Neural progenitor cell (in vitro differentiated cells): ENCODE data around the gene SCN8A. TPM values are rescaled to one million over a fixed set of nuclear protein-coding genes. Genes with fewer than 3 reads are reported as not detected.
"Not testable (repeated sequence)": the region's sequence is repeated elsewhere in the genome, so short reads cannot be mapped to it uniquely, and the experiment has no call there.

Experiments used
- DNase-seq: peaks from one replicate; pipeline ENCODE4 v3.0.0-alpha.2; 2016; ENCODE audit warnings: low spot score
- H2AFZ ChIP-seq: fragments of 200-600 bp; sonication (generic); replicated peaks from 2 replicates; pipeline ENCODE4 v1.6.1; 2016; ENCODE audit warnings: antibody characterized with exemption
- H3F3A ChIP-seq: fragments of 200-600 bp; sonication (generic); 2 replicates; pipeline ENCODE4 v1.6.1; 2016; ENCODE audit warnings: antibody characterized with exemption, low read depth
- H3K27ac ChIP-seq: fragments of 200-600 bp; sonication (generic); 2 replicates; pipeline ENCODE4 v1.5.1; 2016; ENCODE audit warnings: mild to moderate bottlenecking
- H3K27me3 ChIP-seq: fragments of 200-600 bp; sonication (generic); 2 replicates; pipeline ENCODE4 v1.6.1; 2016; ENCODE audit warnings: mild to moderate bottlenecking, moderate library complexity
- H3K36me3 ChIP-seq: fragments of 200-600 bp; sonication (generic); 2 replicates; pipeline ENCODE4 v1.5.1; 2016
- H3K4me1 ChIP-seq: fragments of 200-600 bp; sonication (generic); 2 replicates; pipeline ENCODE4 v1.6.1; 2016; ENCODE audit warnings: mixed run types
- H3K4me2 ChIP-seq: fragments of 200-600 bp; sonication (generic); 2 replicates; pipeline ENCODE4 v1.6.1; 2016
- H3K4me3 ChIP-seq: fragments of 200-600 bp; sonication (generic); 2 replicates; pipeline ENCODE4 v1.5.1; 2016
- H3K79me2 ChIP-seq: fragments of 200-600 bp; sonication (generic); 2 replicates; pipeline ENCODE4 v1.6.1; 2016; ENCODE audit warnings: low read depth
- H3K9ac ChIP-seq: fragments of 200-600 bp; sonication (generic); 2 replicates; pipeline ENCODE4 v1.6.1; 2016
- H3K9me3 ChIP-seq: fragments of 200-600 bp; sonication (generic); 2 replicates; pipeline ENCODE4 v1.5.1; 2016; ENCODE audit warnings: low read depth
- H4K20me1 ChIP-seq: fragments of 200-600 bp; sonication (generic); 2 replicates; pipeline ENCODE4 v1.6.1; 2016; ENCODE audit warnings: low read depth
- H3K27ac Mint-ChIP-seq: 3 replicates; pipeline ENCODE4 v1.8.0; 2021; ENCODE audit warnings: mixed read lengths
- H3K27me3 Mint-ChIP-seq: 2 replicates; pipeline ENCODE4 v1.8.0; 2022; ENCODE audit warnings: low read depth, mild to moderate bottlenecking, inconsistent platforms, moderate library complexity, mixed read lengths; ENCODE audit not compliant: insufficient read depth
- H3K36me3 Mint-ChIP-seq: 3 replicates; pipeline ENCODE4 v1.8.0; 2021; ENCODE audit warnings: mixed read lengths
- H3K4me1 Mint-ChIP-seq: 3 replicates; pipeline ENCODE4 v1.8.0; 2021; ENCODE audit warnings: mixed read lengths
- H3K4me3 Mint-ChIP-seq: 3 replicates; pipeline ENCODE4 v1.8.0; 2021; ENCODE audit warnings: mild to moderate bottlenecking, moderate library complexity, mixed read lengths
- H3K9me3 Mint-ChIP-seq: 3 replicates; pipeline ENCODE4 v1.8.0; 2020; ENCODE audit warnings: mixed read lengths
- EZH2 ChIP-seq: fragments of 200-600 bp; sonication (generic); IDR thresholded peaks from 2 replicates; pipeline ENCODE4 v1.6.1; 2017; ENCODE audit warnings: antibody characterized with exemption, mild to moderate bottlenecking, moderate library complexity
- EZH2phosphoT487 ChIP-seq: fragments of 200-600 bp; sonication (generic); IDR thresholded peaks from 2 replicates; pipeline ENCODE4 v1.6.1; 2017; ENCODE audit warnings: antibody characterized with exemption
- total RNA-seq: library from RNA; depleted of rRNA; stranded (reverse); fragments of >200 nt; gene quantifications from 2 replicates; pipeline ENCODE4 v1.2.3, GENCODE V29; 2015; ENCODE audit warnings: low replicate concordance
- TF ChIP-seq, protein P1 (sequence below): fragments of 200-600 bp; sonication (generic); IDR thresholded peaks from 2 replicates; pipeline ENCODE4 v1.5.1; 2017; ENCODE audit warnings: antibody characterized with exemption, mild to moderate bottlenecking

Gene SCN8A
- total RNA-seq, 1 donor from 2014 or later = 14.2 TPM

DNA sequence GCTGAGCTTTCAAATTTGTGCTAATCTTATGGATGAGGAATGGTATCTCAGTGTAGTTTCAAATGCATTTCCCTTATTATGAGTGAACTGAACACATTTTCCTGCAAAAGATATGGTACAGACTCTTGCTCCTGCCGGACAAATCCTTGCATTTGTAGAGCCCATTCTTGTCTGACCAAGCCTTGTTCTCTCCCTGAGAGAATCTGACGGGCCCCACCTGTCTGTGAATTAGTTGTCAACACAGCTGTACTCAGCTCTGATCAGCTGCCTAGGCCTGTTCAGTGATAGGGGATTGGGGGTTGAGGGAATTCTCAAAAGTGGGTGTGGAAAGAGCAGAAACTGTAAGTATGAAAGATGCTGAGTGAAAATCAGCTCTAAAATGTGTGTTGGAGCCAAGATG is 42.8 kb upstream of the SCN8A start:
- no peak overlapping the region for H2AFZ ChIP-seq
- no peak overlapping the region for H3K4me3 ChIP-seq
- no peak overlapping the region for H3K27ac Mint-ChIP-seq
- no peaks in the 10 kb centered on the region for H3K27me3 Mint-ChIP-seq
- H3K79me2 ChIP-seq = no peaks in the 10 kb centered on the region
- H3K36me3 ChIP-seq = no peaks in the 10 kb centered on the region
- H3K4me3 Mint-ChIP-seq = no peak overlapping the region
- no peak overlapping the region for H3K27ac ChIP-seq
- peaks cover 9% of the 10 kb centered on the region for H3K9me3 Mint-ChIP-seq
- H3K4me1 Mint-ChIP-seq = peaks cover 7% of the 10 kb centered on the region
- H3K4me2 ChIP-seq = no peak overlapping the region
- no peaks in the 10 kb centered on the region for H3K36me3 Mint-ChIP-seq
- H3K27me3 ChIP-seq = no peaks in the 10 kb centered on the region
- no peak overlapping the region for H3K9ac ChIP-seq
- H4K20me1 ChIP-seq = no peaks in the 10 kb centered on the region
- H3K9me3 ChIP-seq = no peaks in the 10 kb centered on the region
- TF ChIP-seq, protein P1, sequence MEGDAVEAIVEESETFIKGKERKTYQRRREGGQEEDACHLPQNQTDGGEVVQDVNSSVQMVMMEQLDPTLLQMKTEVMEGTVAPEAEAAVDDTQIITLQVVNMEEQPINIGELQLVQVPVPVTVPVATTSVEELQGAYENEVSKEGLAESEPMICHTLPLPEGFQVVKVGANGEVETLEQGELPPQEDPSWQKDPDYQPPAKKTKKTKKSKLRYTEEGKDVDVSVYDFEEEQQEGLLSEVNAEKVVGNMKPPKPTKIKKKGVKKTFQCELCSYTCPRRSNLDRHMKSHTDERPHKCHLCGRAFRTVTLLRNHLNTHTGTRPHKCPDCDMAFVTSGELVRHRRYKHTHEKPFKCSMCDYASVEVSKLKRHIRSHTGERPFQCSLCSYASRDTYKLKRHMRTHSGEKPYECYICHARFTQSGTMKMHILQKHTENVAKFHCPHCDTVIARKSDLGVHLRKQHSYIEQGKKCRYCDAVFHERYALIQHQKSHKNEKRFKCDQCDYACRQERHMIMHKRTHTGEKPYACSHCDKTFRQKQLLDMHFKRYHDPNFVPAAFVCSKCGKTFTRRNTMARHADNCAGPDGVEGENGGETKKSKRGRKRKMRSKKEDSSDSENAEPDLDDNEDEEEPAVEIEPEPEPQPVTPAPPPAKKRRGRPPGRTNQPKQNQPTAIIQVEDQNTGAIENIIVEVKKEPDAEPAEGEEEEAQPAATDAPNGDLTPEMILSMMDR = no peak
- no peak for TF ChIP-seq EZH2
- no peak for TF ChIP-seq EZH2phosphoT487
- DNase-seq = no peak
- no peaks in the 10 kb centered on the region for H3K4me1 ChIP-seq
- H3F3A ChIP-seq = no peaks in the 10 kb centered on the region

GRCh38 chr12:51549637-51550036 is 41.4 kb upstream of the SCN8A start:
- H3K36me3 Mint-ChIP-seq = no peaks in the 10 kb centered on the region
- H3K9me3 Mint-ChIP-seq = peaks cover 19% of the 10 kb centered on the region
- H3K27ac ChIP-seq = no peak overlapping the region
- H3K9me3 ChIP-seq = no peaks in the 10 kb centered on the region
- H3K9ac ChIP-seq = no peak overlapping the region
- no peaks in the 10 kb centered on the region for H3F3A ChIP-seq
- no peak overlapping the region for H3K4me3 ChIP-seq
- no peak overlapping the region for H3K4me3 Mint-ChIP-seq
- no peaks in the 10 kb centered on the region for H3K27me3 Mint-ChIP-seq
- H3K27ac Mint-ChIP-seq = no peak overlapping the region
- H3K4me2 ChIP-seq = no peak overlapping the region
- H3K79me2 ChIP-seq = no peaks in the 10 kb centered on the region
- H3K27me3 ChIP-seq = no peaks in the 10 kb centered on the region
- H2AFZ ChIP-seq = no peak overlapping the region
- DNase-seq = no peak
- no peaks in the 10 kb centered on the region for H3K4me1 Mint-ChIP-seq
- no peaks in the 10 kb centered on the region for H3K4me1 ChIP-seq
- TF ChIP-seq EZH2phosphoT487 (no peak), EZH2 (no peak)
- TF ChIP-seq, protein P1 = no peak
- H4K20me1 ChIP-seq = no peaks in the 10 kb centered on the region
- H3K36me3 ChIP-seq = no peaks in the 10 kb centered on the region

DNA sequence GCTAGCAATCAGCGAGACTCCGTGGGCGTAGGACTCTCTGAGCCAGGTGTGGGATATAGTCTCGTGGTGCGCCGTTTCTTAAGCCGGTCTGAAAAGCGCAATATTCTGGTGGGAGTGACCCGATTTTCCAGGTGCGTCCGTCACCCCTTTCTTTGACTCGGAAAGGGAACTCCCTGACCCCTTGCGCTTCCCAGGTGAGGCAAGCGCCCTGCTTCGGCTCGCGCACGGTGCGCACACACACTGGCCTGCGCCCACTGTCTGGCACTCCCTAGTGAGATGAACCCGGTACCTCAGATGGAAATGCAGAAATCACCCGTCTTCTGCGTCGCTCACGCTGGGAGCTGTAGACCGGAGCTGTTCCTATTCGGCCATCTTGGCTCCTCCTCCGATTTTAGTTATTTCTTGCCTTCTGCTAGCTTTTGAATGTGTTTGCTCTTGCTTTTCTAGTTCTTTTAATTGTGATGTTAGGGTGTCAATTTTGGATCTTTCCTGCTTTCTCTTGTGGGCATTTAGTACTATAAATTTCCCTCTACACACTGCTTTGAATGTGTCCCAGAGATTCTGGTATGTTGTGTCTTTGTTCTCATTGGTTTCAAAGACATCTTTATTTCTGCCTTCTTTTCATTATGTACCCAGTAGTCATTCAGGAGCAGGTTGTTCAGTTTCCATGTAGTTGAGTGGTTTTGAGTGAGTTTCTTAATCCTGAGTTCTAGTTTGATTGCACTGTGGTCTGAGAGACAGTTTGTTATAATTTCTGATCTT is 22.6 kb upstream of the SCN8A start:
- not testable (repeated sequence) for H3K36me3 Mint-ChIP-seq, H3K4me3 ChIP-seq, H3K27ac ChIP-seq, H3K27ac Mint-ChIP-seq, H3K9ac ChIP-seq, H3K27me3 Mint-ChIP-seq, H3K79me2 ChIP-seq, H3K4me2 ChIP-seq, H3K4me1 ChIP-seq, H3K4me1 Mint-ChIP-seq, H3K9me3 ChIP-seq, H2AFZ ChIP-seq, H4K20me1 ChIP-seq, DNase-seq, H3F3A ChIP-seq, H3K27me3 ChIP-seq, H3K36me3 ChIP-seq, H3K4me3 Mint-ChIP-seq
- peaks cover 12% of the 10 kb centered on the region for H3K9me3 Mint-ChIP-seq

DNA sequence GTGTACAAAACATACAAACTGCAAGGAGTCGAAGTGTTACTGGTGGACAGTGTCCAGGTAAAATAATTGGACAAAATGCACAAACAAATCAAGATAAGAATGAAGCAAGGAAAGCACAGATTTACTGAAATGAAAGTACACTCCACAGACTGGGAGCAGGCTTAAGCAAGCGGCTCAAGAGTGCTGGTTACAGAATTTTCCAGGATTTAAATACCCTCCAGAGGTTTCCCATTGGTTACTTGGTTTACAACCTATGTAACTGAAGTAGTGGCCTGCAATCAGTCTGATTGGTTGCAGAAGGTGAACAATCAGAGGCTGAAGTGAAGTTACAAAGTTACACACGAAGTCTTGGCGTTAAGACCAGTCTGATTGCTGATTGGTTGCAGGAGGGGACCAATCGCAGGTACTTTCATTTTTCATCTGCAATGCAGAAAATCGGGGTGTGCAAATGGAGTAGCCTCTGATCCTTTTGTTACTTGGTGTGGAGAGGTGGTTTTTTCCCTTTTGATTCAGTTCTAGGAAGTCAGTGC is 11.6 kb upstream of the SCN8A start:
- no peaks in the 10 kb centered on the region for H3K36me3 ChIP-seq
- no peak overlapping the region for H3K27ac ChIP-seq
- Mint-ChIP-seq H3K4me1 (peaks cover 3% of the 10 kb centered on the region), H3K4me3 (no peak overlapping the region), H3K27me3 (peaks cover 2% of the 10 kb centered on the region), H3K36me3 (no peaks in the 10 kb centered on the region), H3K27ac (no peak overlapping the region), H3K9me3 (peaks cover 4% of the 10 kb centered on the region)
- no peaks in the 10 kb centered on the region for H3K4me1 ChIP-seq
- H3K79me2 ChIP-seq = no peaks in the 10 kb centered on the region
- no peak overlapping the region for H3K4me2 ChIP-seq
- H4K20me1 ChIP-seq = no peaks in the 10 kb centered on the region
- no peak overlapping the region for H2AFZ ChIP-seq
- no peak overlapping the region for H3K9ac ChIP-seq
- DNase-seq = no peak
- TF ChIP-seq EZH2 = no peak
- TF ChIP-seq EZH2phosphoT487 = no peak
- TF ChIP-seq, protein P1 = no peak
- no peak overlapping the region for H3K4me3 ChIP-seq
- H3F3A ChIP-seq = no peaks in the 10 kb centered on the region
- H3K9me3 ChIP-seq = peaks cover 7% of the 10 kb centered on the region
- no peaks in the 10 kb centered on the region for H3K27me3 ChIP-seq
